SW480 (cell line): ENCODE measurements around the gene POLR1E.
"Not testable (repeated sequence)": the region's sequence is repeated elsewhere in the genome, so short reads cannot be mapped to it uniquely, and the experiment has no call there.

Experiments used
- DNase-seq: peaks from one replicate; pipeline ENCODE4 v3.0.0-alpha.2; 2016; ENCODE audit warnings: low spot score

Gene POLR1E

GRCh38 chr9:37465249-37466036, 20.3 kb upstream of the POLR1E start, which contains the start of gene ZBTB5:
ZBTB5 (minus strand) TSS chr9:37465450; CDS start chr9:37442551, 22,899 bp downstream.
- DNase-seq, result peak; percentile 100

- peak; percentile 58 for DNase-seq
Measured at GRCh38 chr9:37466037-37466709, 19.6 kb upstream of the POLR1E start.

- DNase-seq, result peak; percentile 22
Measured at GRCh38 chr9:37467530-37467929, 18.2 kb upstream of the POLR1E start.

- no peak for DNase-seq
Measured at GRCh38 chr9:37468620-37469019, 17.1 kb upstream of the POLR1E start.

DNA sequence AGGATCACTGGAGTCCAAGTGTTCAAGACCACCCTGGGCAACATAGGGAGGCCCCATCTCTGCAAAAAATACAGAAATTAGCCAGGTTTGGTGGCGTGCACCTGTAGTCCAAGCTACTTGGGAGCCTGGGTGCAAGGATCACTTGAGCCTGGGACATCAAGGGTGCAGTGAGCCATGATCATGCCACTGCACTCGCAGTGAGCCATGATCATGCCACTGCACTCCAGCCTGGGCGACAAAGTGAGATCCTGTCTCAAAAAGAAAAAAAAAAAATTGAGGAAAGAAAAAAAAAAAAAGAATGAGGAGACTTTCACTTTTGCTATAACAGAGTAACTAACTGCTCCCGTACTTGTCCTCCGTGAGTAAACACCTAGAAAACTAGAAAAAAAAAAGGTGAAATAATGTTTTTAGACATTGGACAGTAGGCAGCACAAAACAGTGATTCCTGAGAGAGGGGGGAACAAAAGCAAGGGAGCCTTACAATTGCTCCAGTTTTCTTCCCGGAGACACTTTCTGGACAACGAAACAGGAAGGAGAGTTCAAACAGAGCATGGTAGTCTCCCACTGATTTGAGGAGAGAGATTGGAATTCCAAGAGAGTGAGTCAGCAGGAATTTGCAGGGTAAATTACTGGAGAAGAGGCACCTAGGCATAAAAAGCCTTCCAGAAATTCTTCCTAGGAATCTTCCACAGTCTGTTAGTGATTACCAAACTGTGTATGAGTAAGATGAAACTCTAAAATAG, 13.6 kb upstream of the POLR1E start:
- peak; percentile 84 for DNase-seq

DNA sequence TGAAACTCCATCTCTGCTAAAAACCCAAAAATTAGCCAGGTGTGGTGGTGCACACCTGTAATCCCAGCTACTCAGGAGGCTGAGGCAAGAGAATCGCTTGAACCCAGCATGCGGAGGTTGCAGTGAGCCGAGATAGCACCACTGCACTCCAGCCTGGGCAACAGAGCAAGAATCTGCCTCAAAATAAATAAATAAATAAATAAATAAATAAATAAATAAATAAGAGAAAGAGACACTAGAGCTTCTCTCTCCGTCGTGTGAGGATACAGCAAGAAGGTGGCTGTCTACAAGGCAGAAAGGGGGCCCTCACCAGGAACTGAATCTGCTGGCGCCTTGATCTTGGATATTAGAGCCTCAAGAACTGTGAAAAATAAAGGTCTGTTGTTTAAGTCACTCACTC, 11.8 kb upstream of the POLR1E start:
- not testable (repeated sequence) for DNase-seq

- DNase-seq, result no peak
Measured at GRCh38 chr9:37474438-37474837, 11.3 kb upstream of the POLR1E start.

- DNase-seq, result no peak
Measured at GRCh38 chr9:37476930-37477329, 8.8 kb upstream of the POLR1E start.

GRCh38 chr9:37477443-37477842, 8.3 kb upstream of the POLR1E start:
- not testable (repeated sequence) for DNase-seq

DNA sequence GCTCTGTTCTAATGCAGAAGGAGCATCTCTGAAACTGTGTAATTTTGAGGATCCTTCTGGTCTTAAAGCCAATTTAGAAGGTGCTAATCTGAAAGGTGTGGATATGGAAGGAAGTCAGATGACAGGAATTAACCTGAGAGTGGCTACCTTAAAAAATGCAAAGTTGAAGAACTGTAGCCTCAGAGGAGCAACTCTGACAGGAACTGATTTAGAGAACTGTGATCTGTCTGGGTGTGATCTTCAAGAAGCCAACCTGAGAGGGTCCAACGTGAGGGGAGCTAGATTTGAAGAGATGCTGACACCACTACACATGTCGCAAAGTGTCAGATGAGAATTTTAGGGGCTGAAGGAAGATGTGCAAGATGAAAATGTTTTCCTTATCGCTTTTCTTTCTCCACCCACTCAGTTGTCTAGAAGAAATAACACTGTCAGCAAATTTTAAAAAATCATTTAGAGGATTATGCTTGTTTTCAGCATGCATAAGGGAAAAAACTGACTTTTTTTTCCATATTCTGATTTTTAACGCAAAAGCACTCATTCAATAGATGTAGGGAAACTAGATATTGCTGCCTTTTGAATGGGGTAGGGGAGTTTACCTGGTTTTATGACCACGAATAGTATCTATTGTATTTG, 7.6 kb upstream of the POLR1E start:
- DNase-seq, result not testable (repeated sequence)

DNA sequence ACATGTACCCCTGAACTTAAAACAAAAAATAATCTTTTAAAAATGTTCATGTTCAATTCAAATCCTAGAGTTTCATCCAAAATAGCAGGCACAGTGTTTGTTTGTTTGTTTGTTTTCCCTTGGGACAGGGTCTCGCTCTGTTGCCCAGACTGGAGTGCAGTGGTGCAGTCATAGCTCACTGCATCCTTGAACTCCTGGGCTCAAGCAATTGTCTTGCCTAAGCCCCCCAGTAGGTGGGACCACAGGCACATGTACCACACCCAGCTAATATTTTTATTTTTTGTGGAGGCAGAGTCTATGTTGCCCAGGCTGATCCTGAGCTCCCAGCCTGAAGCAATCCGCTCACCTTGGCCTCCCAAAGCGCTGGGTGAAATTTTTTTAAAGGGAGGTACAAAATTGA, 5.0 kb upstream of the POLR1E start:
- no peak for DNase-seq

DNA sequence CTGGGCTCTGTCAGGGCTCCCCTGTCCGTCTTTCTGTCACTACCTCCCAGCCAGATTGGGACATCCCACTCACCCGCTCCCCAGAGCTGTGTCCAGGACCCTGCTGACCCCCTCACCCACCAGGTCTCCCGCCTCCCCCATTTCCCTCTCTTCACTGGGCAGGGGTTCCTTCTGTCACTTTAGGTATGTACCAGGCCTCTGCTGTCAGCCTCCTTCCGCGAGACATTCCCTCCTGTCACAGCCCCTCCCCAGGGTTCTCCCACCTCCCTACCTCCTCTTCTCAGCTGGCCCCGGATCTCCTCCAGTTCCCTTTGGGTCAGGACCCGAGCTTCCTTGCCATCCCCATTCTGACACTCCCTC, 488 bp downstream of the POLR1E start:
- no peak for DNase-seq

GRCh38 chr9:37486616-37487548, 1.1 kb downstream of the POLR1E start:
- no peak for DNase-seq

- no peak for DNase-seq
Measured at GRCh38 chr9:37491939-37492338, 6.2 kb downstream of the POLR1E start.

DNA sequence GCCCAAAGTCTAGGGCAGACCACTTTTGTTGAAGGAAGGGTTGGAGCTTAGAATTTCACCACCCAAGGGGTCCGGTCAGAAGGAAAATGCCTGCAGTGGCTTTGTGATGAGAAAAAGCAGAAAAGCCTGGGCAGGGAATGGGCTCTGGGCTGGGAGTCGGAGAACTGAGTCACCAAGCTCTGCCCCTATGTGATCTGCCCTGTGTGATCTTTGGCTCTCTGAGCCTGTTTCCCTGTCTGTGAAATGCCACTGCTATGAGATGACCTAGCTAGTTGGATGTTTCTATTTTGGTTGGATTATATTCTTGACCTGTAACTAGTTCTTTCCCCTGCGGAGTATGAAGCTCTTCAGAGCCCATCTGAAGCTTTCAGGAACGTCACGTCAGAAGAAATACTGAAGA, 9.8 kb downstream of the POLR1E start:
- no peak for DNase-seq

DNA sequence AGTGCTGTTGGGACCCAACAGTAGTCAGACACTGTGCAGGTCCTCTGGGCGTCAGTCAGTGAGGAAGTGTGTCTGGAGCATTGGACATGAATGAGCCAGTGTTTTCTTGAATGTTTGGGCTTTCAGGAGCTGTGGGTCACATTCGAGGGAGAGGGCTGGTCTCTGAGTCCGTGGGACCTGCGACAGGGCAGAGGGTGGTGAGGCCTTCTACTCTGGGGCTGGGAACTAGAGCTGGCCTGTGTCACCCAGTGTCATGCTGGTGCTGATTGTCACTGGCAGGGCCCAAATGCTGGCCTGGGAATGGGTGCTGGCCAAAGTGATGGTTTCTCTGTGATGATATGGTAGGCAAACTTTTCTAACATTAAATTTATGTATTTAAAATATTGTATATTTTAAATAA, 10.3 kb downstream of the POLR1E start:
- DNase-seq, result no peak

DNA sequence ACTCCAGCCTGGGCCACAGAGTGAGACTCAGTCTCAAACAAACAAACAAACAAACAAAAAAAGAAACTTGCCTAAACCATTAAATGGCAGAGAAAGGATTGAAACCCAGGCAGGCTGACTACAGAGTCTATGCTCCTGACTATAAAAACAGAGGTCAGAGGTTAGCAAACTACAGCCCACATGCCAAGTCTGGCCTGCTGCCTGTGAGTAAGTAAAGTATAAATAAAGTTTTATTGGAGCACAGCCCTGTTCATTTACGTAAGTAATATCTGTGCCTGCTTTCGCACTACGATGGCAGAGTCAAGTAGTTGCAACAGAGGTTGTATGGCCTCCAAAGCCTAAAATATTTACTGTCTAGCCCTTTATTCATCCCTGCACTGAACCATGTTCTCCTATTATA, 11.6 kb downstream of the POLR1E start:
- DNase-seq, result no peak

- no peak for DNase-seq
Measured at GRCh38 chr9:37498457-37498856, 12.7 kb downstream of the POLR1E start.

DNA sequence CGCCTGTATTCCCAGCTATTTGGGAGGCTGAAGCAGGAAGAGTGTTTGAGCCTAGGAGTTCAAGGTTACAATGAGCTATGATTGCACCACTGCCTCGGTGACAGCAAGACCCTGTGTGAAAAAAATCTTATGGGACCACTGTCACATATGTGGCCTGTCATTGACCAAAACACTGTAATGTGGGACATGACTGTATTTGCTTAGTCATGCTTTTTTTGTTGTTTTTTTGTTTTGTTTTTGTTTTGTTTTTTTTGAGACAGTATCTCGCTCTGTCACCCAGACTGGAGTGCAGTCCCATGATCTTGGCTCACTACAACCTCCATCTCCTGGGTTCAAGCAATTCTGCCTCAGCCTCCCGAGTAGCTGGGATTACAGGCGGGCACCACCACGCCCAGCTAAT, 13.5 kb downstream of the POLR1E start:
- DNase-seq, result no peak

GRCh38 chr9:37501957-37502596, 16.3 kb downstream of the POLR1E start:
- no peak for DNase-seq

DNA sequence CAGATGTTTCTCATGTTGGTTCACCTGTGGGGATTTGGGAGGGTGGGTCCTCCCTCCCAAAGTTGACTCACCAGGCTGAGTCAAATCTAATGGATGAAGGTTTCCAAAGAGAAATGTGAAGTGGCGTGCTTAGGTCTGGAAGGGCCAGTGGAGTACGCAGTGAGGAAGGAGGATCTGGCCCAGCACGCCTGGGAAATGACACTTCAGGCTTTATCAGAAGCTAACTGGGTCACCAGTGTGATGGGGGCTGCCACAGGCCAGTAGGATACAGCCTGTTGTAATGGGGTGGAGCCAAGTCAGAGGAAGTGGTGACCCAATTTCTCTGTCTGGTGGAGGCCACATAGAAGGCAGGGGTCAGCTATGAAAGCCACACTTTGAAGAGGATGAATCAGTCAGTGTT, 18.0 kb downstream of the POLR1E start:
- DNase-seq, result no peak
